Measurements from ENCODE around the gene PTPRZ1. TPM values are rescaled to one million over a fixed set of nuclear protein-coding genes. Genes with fewer than 3 reads are reported as not detected.

The PTPRZ1 gene
- total RNA-seq, 2 experiments from 2014 or later = not detected

DNA sequence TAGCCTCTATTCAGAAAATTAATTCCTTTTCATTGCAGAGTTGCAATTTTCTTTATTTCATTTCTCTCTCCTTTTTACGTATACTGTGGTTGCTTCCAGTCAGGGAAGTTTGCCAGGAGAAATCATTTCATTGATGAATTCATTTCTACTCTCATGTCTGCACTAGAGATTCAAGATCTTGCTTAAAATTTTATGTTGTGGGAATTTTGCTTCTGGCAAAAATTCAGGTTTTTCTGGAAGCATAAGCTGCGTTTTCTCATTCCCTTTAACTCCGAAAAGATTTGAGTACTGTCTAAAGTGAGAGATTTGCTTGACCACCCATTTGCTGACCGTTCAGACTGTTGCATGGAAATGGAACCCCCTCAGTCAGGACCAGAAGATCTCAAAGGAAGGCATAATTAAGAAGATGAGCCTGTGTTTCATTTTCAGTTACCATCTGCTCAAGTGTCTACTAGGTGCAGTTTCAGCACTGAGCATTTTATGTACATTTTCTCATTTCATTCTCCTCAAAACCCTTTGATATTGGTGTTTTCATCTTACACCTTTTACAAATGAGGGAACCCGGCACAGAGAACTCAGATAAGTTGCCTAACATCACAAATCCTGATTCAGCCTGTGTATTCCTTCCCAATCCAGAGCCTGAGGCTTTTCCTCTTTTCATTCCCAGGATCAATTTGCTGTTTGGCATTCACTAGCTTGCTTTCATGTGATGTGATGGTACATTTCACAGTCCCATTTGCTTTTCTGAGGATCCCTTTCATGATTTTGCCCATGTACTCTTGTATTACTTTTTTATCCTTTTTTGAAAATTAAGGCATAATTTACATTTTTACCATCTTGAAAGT, 3.9 kb downstream of the PTPRZ1 start:
- Mint-ChIP-seq H3K36me3 (peaks cover 2% of the 10 kb centered on the region), H3K4me1 (peaks cover 3% of the 10 kb centered on the region), H3K9me3 (no peaks in the 10 kb centered on the region), H3K4me3 (no peak overlapping the region), H3K27ac (no peak overlapping the region), H3K27me3 (peaks cover 42% of the 10 kb centered on the region)
- DNase-seq = no peak

DNA sequence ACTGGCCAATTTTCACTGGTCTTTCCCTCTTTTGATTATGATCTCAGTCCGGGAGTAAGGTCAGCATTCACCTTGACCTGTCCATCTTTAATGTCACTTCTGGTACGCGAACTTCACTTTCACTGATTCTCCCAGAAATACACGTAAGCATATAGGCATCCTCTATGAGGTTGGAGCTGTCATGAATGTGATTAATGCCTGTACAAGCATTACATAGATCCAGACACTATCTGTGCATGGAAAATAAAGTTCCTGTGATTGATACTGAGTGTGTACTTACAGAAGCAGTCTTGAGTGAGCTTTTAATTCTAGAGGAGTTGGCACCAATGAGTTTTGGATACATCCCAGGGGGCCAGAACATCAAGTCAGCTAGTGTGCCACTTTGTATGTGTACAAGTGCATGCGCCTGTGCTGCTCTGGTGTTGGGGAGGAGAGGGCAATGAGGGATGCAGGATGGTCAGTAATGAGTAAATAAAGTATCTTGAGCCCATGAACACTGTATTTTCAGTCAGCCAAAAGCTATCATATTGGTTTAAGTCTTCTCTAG, 6.0 kb downstream of the PTPRZ1 start:
- DNase-seq = no peak
- H3K36me3 Mint-ChIP-seq = no peaks in the 10 kb centered on the region
- no peaks in the 10 kb centered on the region for H3K4me1 Mint-ChIP-seq
- no peaks in the 10 kb centered on the region for H3K9me3 Mint-ChIP-seq
- no peak overlapping the region for H3K27ac Mint-ChIP-seq
- peaks cover 22% of the 10 kb centered on the region for H3K27me3 Mint-ChIP-seq
- H3K4me3 Mint-ChIP-seq = no peak overlapping the region

DNA sequence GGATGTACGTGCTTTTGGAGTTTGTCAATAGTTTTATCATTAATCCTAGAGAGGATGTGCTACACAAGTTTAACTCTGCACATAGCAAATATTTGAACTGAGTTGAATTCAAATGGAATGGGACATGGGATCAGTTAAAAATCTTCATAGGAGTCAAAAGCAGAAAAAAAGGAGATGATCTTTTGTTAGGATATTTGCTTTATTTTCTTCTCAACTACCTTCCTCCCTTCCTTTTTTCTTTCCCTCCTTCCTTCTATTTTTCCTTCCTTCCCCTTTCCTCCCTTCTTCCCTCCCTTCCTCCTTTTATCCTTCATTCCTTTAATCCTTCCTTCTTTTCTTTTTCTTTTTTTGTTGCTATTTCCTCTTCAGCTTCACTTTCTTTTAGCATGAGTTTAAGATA, 6.6 kb downstream of the PTPRZ1 start:
- no peaks in the 10 kb centered on the region for H3K4me1 Mint-ChIP-seq
- no peaks in the 10 kb centered on the region for H3K36me3 Mint-ChIP-seq
- DNase-seq = no peak
- no peak overlapping the region for H3K4me3 Mint-ChIP-seq
- H3K27ac Mint-ChIP-seq = no peak overlapping the region
- H3K27me3 Mint-ChIP-seq = peaks cover 16% of the 10 kb centered on the region
- no peaks in the 10 kb centered on the region for H3K9me3 Mint-ChIP-seq

DNA sequence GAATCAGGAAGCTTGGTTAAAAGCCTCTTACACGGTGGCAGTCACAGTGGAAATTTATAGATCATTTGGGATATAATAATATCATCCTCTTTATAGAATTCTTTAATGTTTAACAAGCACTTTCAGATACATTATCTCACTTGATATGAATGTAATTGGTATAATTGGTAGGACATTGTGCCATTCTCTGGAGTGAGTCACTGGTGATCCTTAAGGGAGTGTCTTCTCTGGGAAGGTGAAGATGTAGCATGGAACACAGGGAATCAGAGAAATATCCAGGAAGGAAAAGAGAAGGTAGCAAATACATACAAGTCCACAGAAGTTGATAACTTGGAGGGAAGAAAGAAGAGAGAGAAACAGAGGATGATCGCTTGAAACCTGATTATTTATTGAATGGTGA, 9.8 kb downstream of the PTPRZ1 start:
- Mint-ChIP-seq H3K4me1 (no peaks in the 10 kb centered on the region), H3K27ac (no peak overlapping the region), H3K4me3 (no peak overlapping the region), H3K36me3 (no peaks in the 10 kb centered on the region), H3K9me3 (no peaks in the 10 kb centered on the region), H3K27me3 (no peaks in the 10 kb centered on the region)
- no peak for DNase-seq

DNA sequence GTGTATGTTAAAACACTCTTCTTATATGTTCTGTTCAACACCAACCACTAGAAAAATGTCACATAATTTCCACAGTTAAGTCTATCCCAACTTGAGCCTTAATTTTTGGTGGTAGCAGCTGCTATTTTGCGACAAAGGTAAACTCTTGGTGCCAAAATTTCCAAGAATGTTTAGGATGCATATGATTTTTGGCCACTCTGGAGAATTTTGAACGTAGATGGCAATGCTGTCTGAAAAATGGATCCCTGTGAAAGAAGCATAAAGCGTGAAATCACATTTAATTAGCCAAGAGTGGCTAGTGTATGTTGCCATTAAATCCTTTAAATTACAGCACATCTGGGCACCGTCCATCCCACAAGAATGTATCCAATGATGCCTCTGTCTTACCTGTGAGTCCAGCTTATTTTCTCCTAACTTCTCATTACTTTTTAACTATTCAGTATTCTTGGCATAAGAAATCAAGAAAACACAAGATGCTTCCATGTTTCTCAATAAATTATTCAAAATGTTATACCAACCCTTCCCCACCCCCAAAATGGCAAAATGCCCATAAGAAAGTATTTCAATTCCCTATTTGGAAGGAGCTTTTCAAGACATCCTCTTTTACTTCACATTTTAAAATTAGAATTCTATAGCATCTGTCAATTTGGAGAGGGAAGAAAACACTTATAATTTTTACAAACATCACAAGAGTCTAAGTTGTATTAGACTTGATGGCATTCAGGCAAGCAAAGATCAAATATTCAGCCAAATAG, 12.4 kb downstream of the PTPRZ1 start:
- no peaks in the 10 kb centered on the region for H3K27me3 Mint-ChIP-seq
- H3K36me3 Mint-ChIP-seq = no peaks in the 10 kb centered on the region
- DNase-seq = no peak
- H3K4me1 Mint-ChIP-seq = no peaks in the 10 kb centered on the region
- no peak overlapping the region for H3K27ac Mint-ChIP-seq
- H3K9me3 Mint-ChIP-seq = no peaks in the 10 kb centered on the region
- no peak overlapping the region for H3K4me3 Mint-ChIP-seq

DNA sequence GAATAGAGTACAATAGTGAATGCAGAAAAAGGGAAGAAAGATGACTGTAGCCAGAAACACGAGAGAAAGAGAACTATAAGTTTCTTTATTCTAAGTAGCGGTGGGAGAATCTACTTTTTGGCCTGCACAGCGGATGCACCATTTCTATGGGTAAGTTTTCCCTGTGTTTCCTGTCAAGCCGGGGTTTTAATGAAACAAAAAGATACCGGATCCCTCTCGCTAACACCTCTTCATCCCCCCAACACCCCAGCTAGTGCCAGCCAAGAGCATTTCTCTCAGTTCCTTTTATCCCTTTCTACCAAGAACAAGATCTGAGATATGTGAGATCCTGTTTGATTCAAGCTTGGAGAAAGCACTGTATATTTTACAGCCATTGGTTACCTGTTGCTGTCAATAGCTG, 14.7 kb downstream of the PTPRZ1 start:
- Mint-ChIP-seq H3K27me3 (no peaks in the 10 kb centered on the region), H3K36me3 (no peaks in the 10 kb centered on the region), H3K4me3 (no peak overlapping the region), H3K27ac (no peak overlapping the region), H3K9me3 (no peaks in the 10 kb centered on the region), H3K4me1 (no peaks in the 10 kb centered on the region)
- no peak for DNase-seq

DNA sequence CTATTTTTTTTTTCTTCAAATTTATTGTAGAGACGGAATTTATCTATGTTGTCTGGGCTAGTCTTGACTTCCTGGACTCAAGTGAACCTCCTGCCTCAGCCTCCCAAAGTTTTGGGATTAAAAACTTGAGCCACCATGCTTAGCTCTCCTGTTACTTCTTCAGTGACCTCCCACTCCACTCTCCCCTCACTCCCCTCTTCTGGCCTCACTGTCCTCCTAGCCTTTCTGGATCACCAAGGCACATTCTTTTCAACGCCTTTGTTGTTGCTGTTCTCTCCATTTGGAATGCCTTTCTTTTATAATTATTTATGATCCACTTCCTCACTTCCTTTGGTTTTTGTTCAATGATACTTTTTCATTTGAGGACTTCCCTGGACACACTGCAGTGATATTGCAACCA, 17.9 kb downstream of the PTPRZ1 start:
- H3K4me1 Mint-ChIP-seq = no peaks in the 10 kb centered on the region
- H3K27ac Mint-ChIP-seq = no peak overlapping the region
- no peaks in the 10 kb centered on the region for H3K27me3 Mint-ChIP-seq
- H3K4me3 Mint-ChIP-seq = no peak overlapping the region
- no peak for DNase-seq
- H3K9me3 Mint-ChIP-seq = no peaks in the 10 kb centered on the region
- H3K36me3 Mint-ChIP-seq = no peaks in the 10 kb centered on the region

DNA sequence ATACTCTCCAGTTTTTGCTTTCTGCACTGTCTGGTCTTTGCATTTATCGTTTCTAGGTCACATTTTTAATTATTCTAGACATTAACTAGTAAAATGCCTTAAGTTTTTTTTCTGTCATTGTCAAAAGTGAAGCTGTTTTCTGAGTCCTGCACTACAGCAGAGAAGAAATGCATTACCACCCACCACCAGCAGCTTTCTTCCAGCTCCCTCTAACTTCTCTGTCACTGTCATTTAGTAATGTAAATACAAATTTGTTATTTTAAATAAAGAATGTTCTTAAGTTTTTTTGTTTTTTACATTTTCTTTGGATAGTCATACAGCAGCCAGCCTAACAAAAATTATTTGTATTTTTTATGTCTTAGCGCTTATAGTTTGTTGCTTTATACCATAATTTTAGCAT, 18.8 kb downstream of the PTPRZ1 start:
- H3K4me1 Mint-ChIP-seq = no peaks in the 10 kb centered on the region
- no peaks in the 10 kb centered on the region for H3K27me3 Mint-ChIP-seq
- no peaks in the 10 kb centered on the region for H3K9me3 Mint-ChIP-seq
- no peak for DNase-seq
- H3K27ac Mint-ChIP-seq = no peak overlapping the region
- H3K4me3 Mint-ChIP-seq = no peak overlapping the region
- H3K36me3 Mint-ChIP-seq = no peaks in the 10 kb centered on the region

DNA sequence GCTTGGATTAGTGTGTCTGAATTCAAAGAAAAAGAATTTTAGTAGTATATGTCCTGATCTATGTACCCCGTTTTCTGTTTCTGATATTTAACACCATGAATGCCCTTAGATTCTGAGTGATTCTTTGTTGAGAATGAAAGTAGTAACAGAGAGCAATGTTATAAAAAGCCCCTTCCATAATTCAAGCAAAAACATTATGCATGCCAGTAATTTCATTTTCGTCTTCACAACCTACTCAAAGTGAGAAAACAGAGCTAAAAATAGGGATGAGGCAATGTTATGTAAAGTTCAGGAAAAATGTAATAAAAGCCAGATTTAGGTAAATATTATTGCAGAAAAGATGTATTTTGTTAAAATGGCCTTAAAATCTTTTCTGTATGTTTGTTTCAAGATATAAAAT, 28.1 kb downstream of the PTPRZ1 start:
- DNase-seq = no peak
- Mint-ChIP-seq H3K27ac (no peak overlapping the region), H3K9me3 (no peaks in the 10 kb centered on the region), H3K4me3 (no peak overlapping the region), H3K27me3 (no peaks in the 10 kb centered on the region), H3K36me3 (no peaks in the 10 kb centered on the region), H3K4me1 (no peaks in the 10 kb centered on the region)

DNA sequence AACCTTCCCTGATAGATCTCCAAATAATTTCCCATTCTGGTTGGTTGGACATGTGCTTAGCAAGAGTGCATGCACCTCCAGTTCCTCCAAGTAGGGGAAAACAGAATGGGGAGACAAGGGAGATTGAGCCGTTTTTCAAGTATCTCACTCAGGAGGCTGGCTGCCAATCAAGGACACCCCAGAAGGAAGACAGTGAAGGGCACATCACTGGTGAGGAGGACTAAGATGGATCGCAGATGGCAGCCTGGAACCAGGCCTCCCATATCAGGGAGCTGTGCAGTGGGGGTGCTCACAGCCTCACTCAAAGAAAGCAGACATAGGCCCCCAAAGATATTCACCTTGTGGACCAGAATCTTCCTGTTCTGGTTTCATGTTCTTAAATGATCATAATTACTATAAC, 31.2 kb downstream of the PTPRZ1 start:
- Mint-ChIP-seq H3K36me3 (no peaks in the 10 kb centered on the region), H3K4me1 (no peaks in the 10 kb centered on the region), H3K4me3 (no peak overlapping the region), H3K27ac (no peak overlapping the region), H3K27me3 (no peaks in the 10 kb centered on the region), H3K9me3 (no peaks in the 10 kb centered on the region)
- DNase-seq = no peak

DNA sequence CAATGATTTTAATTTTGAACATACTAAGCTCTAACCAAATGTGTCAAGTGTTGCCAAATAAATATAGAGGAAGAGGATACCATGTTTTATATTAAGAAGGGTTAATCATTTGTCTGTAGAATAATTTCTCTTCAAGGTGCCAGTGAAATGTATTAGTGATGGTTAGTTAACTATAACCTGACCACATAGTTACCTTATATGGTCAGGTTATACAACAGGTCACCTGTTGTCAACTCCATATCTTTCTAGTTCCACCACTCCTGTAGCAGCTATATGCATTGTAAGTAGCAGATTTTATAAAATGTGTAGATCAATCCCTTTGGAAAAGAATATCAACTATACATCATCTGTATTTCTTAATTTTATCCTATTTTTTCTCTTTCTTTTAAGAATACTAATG, 35.1 kb downstream of the PTPRZ1 start:
- Mint-ChIP-seq H3K27ac (no peak overlapping the region), H3K27me3 (no peaks in the 10 kb centered on the region)

DNA sequence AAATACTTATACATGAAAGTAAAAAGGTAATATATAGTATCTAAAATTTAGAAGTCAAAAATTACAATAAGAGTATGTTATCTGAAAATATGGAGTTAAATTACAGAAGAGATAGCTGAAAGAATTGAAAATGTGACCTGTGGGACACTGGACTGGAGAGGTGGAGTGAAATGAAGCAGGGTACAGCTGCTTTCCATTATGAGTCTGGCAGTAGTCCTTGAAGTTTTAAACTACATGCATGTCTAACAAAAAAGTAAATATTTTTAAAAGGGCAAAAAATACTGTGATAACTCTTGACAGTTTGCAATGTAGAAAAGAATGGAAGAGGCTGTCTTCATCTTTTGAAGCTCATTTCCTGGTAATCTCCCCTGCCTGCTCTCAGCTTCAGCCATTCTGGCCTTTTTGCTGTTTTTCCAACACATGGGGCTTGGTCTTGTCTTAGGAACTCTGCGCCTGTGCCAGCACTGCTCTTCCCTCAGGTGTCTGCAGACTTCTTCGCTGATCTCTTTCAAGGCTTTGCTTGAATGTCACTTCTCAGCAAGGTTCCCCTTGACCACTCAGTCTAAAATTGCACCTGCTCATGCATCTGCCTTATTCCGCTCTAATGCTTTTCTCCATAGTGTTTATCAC, 36.9 kb downstream of the PTPRZ1 start:
- Mint-ChIP-seq H3K27me3 (no peaks in the 10 kb centered on the region), H3K27ac (no peak overlapping the region), H3K4me3 (no peak overlapping the region), H3K9me3 (no peaks in the 10 kb centered on the region), H3K4me1 (no peaks in the 10 kb centered on the region), H3K36me3 (no peaks in the 10 kb centered on the region)
- no peak for DNase-seq

More for the DNA sequence above, 35.1 kb downstream of the PTPRZ1 start:
- Mint-ChIP-seq H3K4me3 (no peak overlapping the region), H3K9me3 (no peaks in the 10 kb centered on the region), H3K36me3 (no peaks in the 10 kb centered on the region), H3K4me1 (no peaks in the 10 kb centered on the region)
- DNase-seq = no peak

DNA sequence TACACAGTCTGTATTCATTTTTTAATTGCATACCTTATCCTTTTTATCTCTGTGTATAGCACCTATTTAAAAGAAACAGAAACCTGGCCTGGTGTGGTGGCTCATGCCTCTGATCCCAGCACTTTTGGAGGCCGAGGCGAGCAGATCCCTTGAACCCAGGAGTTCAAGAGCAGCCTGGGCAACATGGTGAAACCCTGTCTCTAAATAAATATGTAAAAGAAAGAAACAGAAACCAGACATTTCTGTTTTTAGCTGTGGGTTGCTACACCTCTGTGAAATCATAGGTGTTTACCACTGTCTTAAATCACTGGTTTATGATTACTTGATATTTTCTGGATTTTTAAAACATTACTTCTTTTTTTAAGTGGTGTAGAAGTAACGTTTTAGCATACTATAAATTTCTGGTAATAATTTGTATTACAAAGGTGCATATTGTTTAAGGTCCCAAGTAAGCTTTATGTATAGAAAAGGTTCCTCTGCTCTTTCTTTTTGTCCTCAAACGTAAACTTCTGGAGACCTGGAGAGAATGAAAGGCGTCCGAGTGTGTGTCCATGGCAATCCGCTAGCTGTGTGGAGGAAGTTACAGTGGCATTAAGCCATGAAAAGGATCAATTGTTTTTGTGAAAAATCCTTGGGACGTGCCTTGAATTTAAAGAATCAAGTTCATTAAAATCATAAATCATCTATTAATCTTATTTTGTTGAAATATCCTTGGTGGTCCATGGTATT, 41.1 kb downstream of the PTPRZ1 start:
- H3K9me3 Mint-ChIP-seq = no peaks in the 10 kb centered on the region
- H3K36me3 Mint-ChIP-seq = no peaks in the 10 kb centered on the region
- no peak for DNase-seq
- H3K27ac Mint-ChIP-seq = no peak overlapping the region
- H3K4me1 Mint-ChIP-seq = no peaks in the 10 kb centered on the region
- H3K4me3 Mint-ChIP-seq = no peak overlapping the region
- no peaks in the 10 kb centered on the region for H3K27me3 Mint-ChIP-seq

DNA sequence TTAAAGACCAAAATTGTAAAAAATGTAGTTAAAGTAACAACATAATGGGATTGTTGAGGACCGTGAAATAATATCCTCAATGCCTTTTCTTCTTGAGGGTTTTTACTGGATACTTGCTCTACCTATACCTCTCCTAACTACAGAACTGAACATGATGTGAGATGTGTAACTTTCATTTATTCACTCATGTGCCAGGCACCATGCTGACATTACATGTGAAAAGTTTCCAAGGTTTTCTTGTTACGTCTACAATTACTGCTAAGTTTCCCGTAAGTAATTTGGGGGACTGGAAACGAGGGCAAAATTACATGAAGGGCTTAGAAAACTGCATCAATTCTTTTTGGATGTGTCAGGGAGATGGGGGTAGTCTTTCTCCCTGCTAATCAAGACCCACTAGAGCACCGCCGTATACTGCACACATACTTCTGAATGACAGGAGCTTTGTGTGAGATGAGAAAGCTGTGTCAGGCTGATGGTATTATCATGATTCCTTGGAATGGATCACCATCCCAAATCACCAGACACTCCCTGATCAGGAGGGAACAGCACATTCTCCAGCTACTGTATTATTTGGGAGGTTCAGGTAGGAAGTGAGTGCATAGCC, 41.8 kb downstream of the PTPRZ1 start:
- H3K36me3 Mint-ChIP-seq = no peaks in the 10 kb centered on the region
- H3K9me3 Mint-ChIP-seq = no peaks in the 10 kb centered on the region
- no peaks in the 10 kb centered on the region for H3K4me1 Mint-ChIP-seq
- no peaks in the 10 kb centered on the region for H3K27me3 Mint-ChIP-seq
- H3K4me3 Mint-ChIP-seq = no peak overlapping the region
- DNase-seq = no peak
- H3K27ac Mint-ChIP-seq = no peak overlapping the region

Measured in activated naive CD8-positive, alpha-beta T cell treated with anti-CD3 and anti-CD28 coated beads for 36 hours (primary cell).